ENCODE measurements around the gene ZCCHC4.

The ZCCHC4 gene

GRCh38 chr4:25312496-25313200 is at the start of gene ZCCHC4:
Gene ZCCHC4 (plus strand): TSS chr4:25312774. CDS start chr4:25312810, 36 bp downstream.
- H3K9me3 ChIP-seq (replicated peaks; ENCODE audit: insufficient read depth, low read length): no peaks in the 10 kb centered on the region
- peak; percentile 92 for DNase-seq
- peaks cover 27% of the 10 kb centered on the region for H3K79me2 ChIP-seq (ENCODE audit: low read length)
- H3K36me3 ChIP-seq (replicated peaks; ENCODE audit: insufficient read depth, low read length): 0 out of 2 replicates have a peak, but pooled peaks cover 3% of the 10 kb centered on the region
- H3K27ac ChIP-seq (ENCODE audit: low read length): peak within 1 kb of the TSS; percentile 21; the same call in 1 of the 2 replicates
- no peaks in the 10 kb centered on the region for H4K20me1 ChIP-seq (ENCODE audit: insufficient read depth, low read length)
- H2AFZ ChIP-seq (ENCODE audit: low read length): peak within 1 kb of the TSS; percentile 87
- TF ChIP-seq EZH2phosphoT487 (IDR thresholded peaks at IDR 0.05; ENCODE audit: low read length): no peak
- peak; percentile 99 for TF ChIP-seq CTCF (IDR thresholded peaks at IDR 0.05; ENCODE audit: low read length)
- peak within 1 kb of the TSS; percentile 85 for H3K4me3 ChIP-seq (ENCODE audit: low read length)
- no peaks in the 10 kb centered on the region for H3K9me2 ChIP-seq (replicated peaks; ENCODE audit: insufficient read depth, low read length)
- no peaks in the 10 kb centered on the region for H3K27me3 ChIP-seq (replicated peaks; ENCODE audit: insufficient read depth, low read length)
- H3F3A ChIP-seq (ENCODE audit: insufficient read depth, low read length): peaks cover 19% of the 10 kb centered on the region
- H3K4me2 ChIP-seq (ENCODE audit: low read depth, low read length): peak within 1 kb of the TSS; percentile 73
- peaks cover 14% of the 10 kb centered on the region; the same call in 1 of the 2 replicates for H3K4me1 ChIP-seq (ENCODE audit: low read length)
- peak within 1 kb of the TSS; percentile 71 for H3K9ac ChIP-seq (ENCODE audit: low read length)

GRCh38 chr4:25271866-25272265 is 40.7 kb upstream of the ZCCHC4 start:
- no peaks in the 10 kb centered on the region; the same call in 1 of the 2 replicates for H3K36me3 ChIP-seq (replicated peaks; ENCODE audit: insufficient read depth, low read length)
- no peaks in the 10 kb centered on the region for H3K27me3 ChIP-seq (replicated peaks; ENCODE audit: insufficient read depth, low read length)
- no peaks in the 10 kb centered on the region for H4K20me1 ChIP-seq (ENCODE audit: insufficient read depth, low read length)
- TF ChIP-seq CTCF (IDR thresholded peaks at IDR 0.05; ENCODE audit: low read length) (no peak), EZH2 (optimal IDR thresholded peaks at IDR 0.05; ENCODE audit: low read depth, low read length) (no peak), EZH2phosphoT487 (IDR thresholded peaks at IDR 0.05; ENCODE audit: low read length) (no peak)
- H2AFZ ChIP-seq (ENCODE audit: low read length): no peak overlapping the region
- H3K4me2 ChIP-seq (ENCODE audit: low read depth, low read length): no peak overlapping the region
- no peaks in the 10 kb centered on the region for H3K79me2 ChIP-seq (ENCODE audit: low read length)
- no peaks in the 10 kb centered on the region for H3K4me1 ChIP-seq (ENCODE audit: low read length)
- no peaks in the 10 kb centered on the region for H3K9me3 ChIP-seq (replicated peaks; ENCODE audit: insufficient read depth, low read length)
- H3K9me2 ChIP-seq (replicated peaks; ENCODE audit: insufficient read depth, low read length): no peaks in the 10 kb centered on the region
- no peak overlapping the region for H3K9ac ChIP-seq (ENCODE audit: low read length)
- H3K4me3 ChIP-seq (ENCODE audit: low read length): no peak overlapping the region
- no peak overlapping the region for H3K27ac ChIP-seq (ENCODE audit: low read length)
- no peak for DNase-seq
- no peaks in the 10 kb centered on the region for H3F3A ChIP-seq (ENCODE audit: insufficient read depth, low read length)

- H3K9ac ChIP-seq (ENCODE audit: low read length): no peak overlapping the region
- H4K20me1 ChIP-seq (ENCODE audit: insufficient read depth, low read length): no peaks in the 10 kb centered on the region
- no peak for DNase-seq
- H3K27me3 ChIP-seq (replicated peaks; ENCODE audit: insufficient read depth, low read length): no peaks in the 10 kb centered on the region
- no peaks in the 10 kb centered on the region for H3K9me3 ChIP-seq (replicated peaks; ENCODE audit: insufficient read depth, low read length)
- H3K27ac ChIP-seq (ENCODE audit: low read length): no peak overlapping the region
- no peak overlapping the region for H3K4me2 ChIP-seq (ENCODE audit: low read depth, low read length)
- no peak overlapping the region for H3K4me3 ChIP-seq (ENCODE audit: low read length)
- no peaks in the 10 kb centered on the region for H3F3A ChIP-seq (ENCODE audit: insufficient read depth, low read length)
- no peaks in the 10 kb centered on the region for H3K4me1 ChIP-seq (ENCODE audit: low read length)
- 0 out of 2 replicates have a peak, but pooled peaks cover 5% of the 10 kb centered on the region for H3K36me3 ChIP-seq (replicated peaks; ENCODE audit: insufficient read depth, low read length)
- no peaks in the 10 kb centered on the region for H3K79me2 ChIP-seq (ENCODE audit: low read length)
- H2AFZ ChIP-seq (ENCODE audit: low read length): no peak overlapping the region
- no peaks in the 10 kb centered on the region for H3K9me2 ChIP-seq (replicated peaks; ENCODE audit: insufficient read depth, low read length)
- no peak for TF ChIP-seq EZH2 (optimal IDR thresholded peaks at IDR 0.05; ENCODE audit: low read depth, low read length)
- TF ChIP-seq CTCF (IDR thresholded peaks at IDR 0.05; ENCODE audit: low read length): no peak
- no peak for TF ChIP-seq EZH2phosphoT487 (IDR thresholded peaks at IDR 0.05; ENCODE audit: low read length)
Observed at GRCh38 chr4:25280210-25280609, 32.4 kb upstream of the ZCCHC4 start.

Measured in MM.1S (cell line).